ENCODE data around the gene RRP1.
A peak's percentile ranks its signal among the peaks of the same experiment; 100 is the strongest.

The RRP1 gene

GRCh38 chr21:43789276-43790009 is at the start of gene RRP1:
Gene RRP1 (plus strand): TSS chr21:43789577. CDS start chr21:43789630, 53 bp downstream.
- Mint-ChIP-seq H3K9me3 (no peaks in the 10 kb centered on the region), H3K36me3 (ENCODE audit: low read depth) (peaks cover 51% of the 10 kb centered on the region), H3K4me1 (ENCODE audit: low read depth) (peaks cover 31% of the 10 kb centered on the region), H3K27me3 (no peaks in the 10 kb centered on the region), H3K4me3 (peak within 1 kb of the TSS; percentile 97), H3K27ac (peak within 1 kb of the TSS; percentile 97)
- peak; percentile 99 for DNase-seq

GRCh38 chr21:43739621-43740435 is 49.5 kb upstream of the RRP1 start:
- DNase-seq, result no peak
- Mint-ChIP-seq H3K36me3 (ENCODE audit: low read depth) (peaks cover 54% of the 10 kb centered on the region), H3K27ac (peak overlapping the region; percentile 67), H3K4me3 (no peak overlapping the region), H3K27me3 (no peaks in the 10 kb centered on the region), H3K4me1 (ENCODE audit: low read depth) (peaks cover 21% of the 10 kb centered on the region), H3K9me3 (no peaks in the 10 kb centered on the region)

- DNase-seq, result no peak
- peaks cover 18% of the 10 kb centered on the region for H3K4me1 Mint-ChIP-seq (ENCODE audit: low read depth)
Observed at GRCh38 chr21:43740497-43741156, 48.8 kb upstream of the RRP1 start.

GRCh38 chr21:43741423-43742096 is 47.8 kb upstream of the RRP1 start:
- Mint-ChIP-seq H3K36me3 (ENCODE audit: low read depth) (peaks cover 57% of the 10 kb centered on the region), H3K9me3 (no peaks in the 10 kb centered on the region)

More at GRCh38 chr21:43740497-43741156, 48.8 kb upstream of the RRP1 start:
- H3K27ac Mint-ChIP-seq, result peak overlapping the region; percentile 87
- H3K36me3 Mint-ChIP-seq (ENCODE audit: low read depth), result peaks cover 58% of the 10 kb centered on the region
- H3K9me3 Mint-ChIP-seq, result no peaks in the 10 kb centered on the region
- peak overlapping the region; percentile 23 for H3K4me3 Mint-ChIP-seq
- no peaks in the 10 kb centered on the region for H3K27me3 Mint-ChIP-seq

GRCh38 chr21:43743947-43744346 is 45.4 kb upstream of the RRP1 start:
- no peak overlapping the region for H3K4me3 Mint-ChIP-seq
- no peaks in the 10 kb centered on the region for H3K9me3 Mint-ChIP-seq
- DNase-seq, result no peak
- no peaks in the 10 kb centered on the region for H3K27me3 Mint-ChIP-seq
- H3K36me3 Mint-ChIP-seq (ENCODE audit: low read depth), result peaks cover 68% of the 10 kb centered on the region
- H3K27ac Mint-ChIP-seq, result peak overlapping the region; percentile 71
- peaks cover 9% of the 10 kb centered on the region for H3K4me1 Mint-ChIP-seq (ENCODE audit: low read depth)

More at GRCh38 chr21:43741423-43742096, 47.8 kb upstream of the RRP1 start:
- DNase-seq, result no peak
- Mint-ChIP-seq H3K4me3 (no peak overlapping the region), H3K27me3 (no peaks in the 10 kb centered on the region), H3K4me1 (ENCODE audit: low read depth) (peaks cover 10% of the 10 kb centered on the region), H3K27ac (no peak overlapping the region)

GRCh38 chr21:43744725-43745124 is 44.7 kb upstream of the RRP1 start:
- Mint-ChIP-seq H3K9me3 (no peaks in the 10 kb centered on the region), H3K4me1 (ENCODE audit: low read depth) (peaks cover 6% of the 10 kb centered on the region), H3K4me3 (no peak overlapping the region), H3K27ac (no peak overlapping the region), H3K27me3 (no peaks in the 10 kb centered on the region), H3K36me3 (ENCODE audit: low read depth) (peaks cover 70% of the 10 kb centered on the region)
- no peak for DNase-seq

- Mint-ChIP-seq H3K27ac (no peak overlapping the region), H3K4me1 (ENCODE audit: low read depth) (peaks cover 2% of the 10 kb centered on the region), H3K9me3 (no peaks in the 10 kb centered on the region), H3K4me3 (no peak overlapping the region), H3K27me3 (no peaks in the 10 kb centered on the region), H3K36me3 (ENCODE audit: low read depth) (peaks cover 77% of the 10 kb centered on the region)
- DNase-seq, result no peak
Observed at GRCh38 chr21:43745772-43746517, 43.4 kb upstream of the RRP1 start.

GRCh38 chr21:43748622-43749021 is 40.8 kb upstream of the RRP1 start:
- H3K27ac Mint-ChIP-seq, result no peak overlapping the region
- no peak overlapping the region for H3K4me3 Mint-ChIP-seq
- H3K27me3 Mint-ChIP-seq, result no peaks in the 10 kb centered on the region
- no peaks in the 10 kb centered on the region for H3K9me3 Mint-ChIP-seq
- DNase-seq, result no peak
- peaks cover 89% of the 10 kb centered on the region for H3K36me3 Mint-ChIP-seq (ENCODE audit: low read depth)
- H3K4me1 Mint-ChIP-seq (ENCODE audit: low read depth), result peaks cover 2% of the 10 kb centered on the region

GRCh38 chr21:43749651-43750262 is 39.6 kb upstream of the RRP1 start:
- no peak for DNase-seq
- no peak overlapping the region for H3K27ac Mint-ChIP-seq

GRCh38 chr21:43750339-43751033 is 38.9 kb upstream of the RRP1 start:
- Mint-ChIP-seq H3K27ac (no peak overlapping the region), H3K27me3 (no peaks in the 10 kb centered on the region), H3K4me1 (ENCODE audit: low read depth) (peaks cover 2% of the 10 kb centered on the region), H3K4me3 (no peak overlapping the region), H3K36me3 (ENCODE audit: low read depth) (peaks cover 90% of the 10 kb centered on the region), H3K9me3 (no peaks in the 10 kb centered on the region)
- no peak for DNase-seq

More at GRCh38 chr21:43749651-43750262, 39.6 kb upstream of the RRP1 start:
- Mint-ChIP-seq H3K27me3 (no peaks in the 10 kb centered on the region), H3K9me3 (no peaks in the 10 kb centered on the region), H3K36me3 (ENCODE audit: low read depth) (peaks cover 89% of the 10 kb centered on the region), H3K4me3 (no peak overlapping the region), H3K4me1 (ENCODE audit: low read depth) (peaks cover 2% of the 10 kb centered on the region)

GRCh38 chr21:43751955-43752591 is 37.3 kb upstream of the RRP1 start:
- Mint-ChIP-seq H3K4me1 (ENCODE audit: low read depth) (peaks cover 2% of the 10 kb centered on the region), H3K27ac (no peak overlapping the region), H3K27me3 (no peaks in the 10 kb centered on the region), H3K36me3 (ENCODE audit: low read depth) (peaks cover 92% of the 10 kb centered on the region), H3K4me3 (no peak overlapping the region), H3K9me3 (no peaks in the 10 kb centered on the region)
- no peak for DNase-seq

GRCh38 chr21:43752758-43753438 is 36.5 kb upstream of the RRP1 start:
- Mint-ChIP-seq H3K36me3 (ENCODE audit: low read depth) (peaks cover 88% of the 10 kb centered on the region), H3K4me1 (ENCODE audit: low read depth) (peaks cover 2% of the 10 kb centered on the region), H3K9me3 (no peaks in the 10 kb centered on the region), H3K4me3 (no peak overlapping the region), H3K27ac (no peak overlapping the region), H3K27me3 (no peaks in the 10 kb centered on the region)
- no peak for DNase-seq

All from activated T-cell treated with anti-CD3 and anti-CD28 coated beads, Interleukin-2, amount 50 U/mL, for 24 hours (primary cell).